Panc1 (cell line): Measurements from ENCODE around the gene TRAPPC2L. TPM values are rescaled to one million over a fixed set of nuclear protein-coding genes. Genes with fewer than 3 reads are reported as not detected.

ENCODE experiments used
- ATAC-seq: fragments of 200-7000 bp; cut with Tn5 transposase; 2 replicates; pipeline ENCODE4 v1.9.1; 2020; ENCODE audit warnings: mild to moderate bottlenecking, moderate library complexity
- BruUV-seq: library from RNA; stranded (reverse); fragments of 400-500 nt; replicated peaks from 2 replicates; lab custom pipeline; 2021; lab: Mats Ljungman, UMichigan
- CTCF ChIA-PET: fragments of 300-600 bp; sonication (Branson Sonifier 250); formaldehyde crosslinking; loops from one replicate; lab custom pipeline; 2022; ENCODE audit warnings: antibody characterized with exemption; lab: Charles Lee
- POLR2A ChIA-PET: fragments of 300-600 bp; sonication (Branson Sonifier 250); formaldehyde crosslinking; loops from one replicate; lab custom pipeline; 2022; ENCODE audit warnings: antibody characterized with exemption; lab: Charles Lee
- DNase-seq: peaks from one replicate; pipeline ENCODE4 v3.0.0-alpha.2; 2010; ENCODE audit warnings: low read depth, low spot score
- H3K27ac ChIP-seq: 2 replicates; pipeline ENCODE4 v1.5.1; 2011; ENCODE audit warnings: mild to moderate bottlenecking, low read length, inconsistent platforms
- H3K27me3 ChIP-seq: fragments of 200-500 bp; sonication (Bioruptor generic); 2 replicates; pipeline ENCODE4 v1.6.0; 2014; ENCODE audit warnings: low read length, inconsistent platforms; ENCODE audit not compliant: control insufficient read depth, insufficient read depth
- H3K36me3 ChIP-seq: fragments of 200-500 bp; sonication (Bioruptor generic); 2 replicates; pipeline ENCODE4 v1.5.1; 2014; ENCODE audit warnings: inconsistent platforms, mild to moderate bottlenecking, low read length, moderate library complexity; ENCODE audit not compliant: control insufficient read depth, insufficient read depth
- H3K4me1 ChIP-seq: 2 replicates; pipeline ENCODE4 v1.5.1; 2011; ENCODE audit warnings: inconsistent platforms, mild to moderate bottlenecking, low read length, moderate library complexity; ENCODE audit not compliant: control insufficient read depth, insufficient read depth
- H3K4me3 ChIP-seq, 2 experiments: 2 replicates each; pipeline ENCODE4 v1.5.1; 2011 to 2012; ENCODE audit warnings: low read depth in 2 of 2, low read length in 2 of 2, mild to moderate bottlenecking in 2 of 2, inconsistent platforms in 1 of 2, moderate library complexity in 1 of 2
- H3K9me3 ChIP-seq: fragments of 200-500 bp; sonication (Bioruptor generic); 2 replicates; pipeline ENCODE4 v1.5.1; 2014; ENCODE audit warnings: low read depth, mild to moderate bottlenecking, inconsistent platforms, low read length, moderate library complexity; ENCODE audit not compliant: control insufficient read depth, insufficient read depth
- CTCF ChIP-seq: fragments of 450-650 bp; IDR thresholded peaks from 2 replicates; pipeline ENCODE4 v1.5.1; 2017; ENCODE audit warnings: mild to moderate bottlenecking
- POLR2AphosphoS5 ChIP-seq: IDR thresholded peaks from 2 replicates; pipeline ENCODE4 v1.6.1; 2012; ENCODE audit warnings: mild to moderate bottlenecking, low read depth, low read length, moderate library complexity
- REST ChIP-seq, 2 experiments: IDR thresholded peaks; 2 replicates each; pipeline ENCODE4 v1.6.1; 2011 to 2012; ENCODE audit warnings: low read depth in 2 of 2, control low read depth in 1 of 2, low read length in 1 of 2, mild to moderate bottlenecking in 1 of 2, moderate library complexity in 1 of 2; ENCODE audit not compliant: insufficient read depth in 1 of 2
- SIN3A ChIP-seq: IDR thresholded peaks from 2 replicates; pipeline ENCODE4 v1.6.1; 2012; ENCODE audit warnings: low read depth, mild to moderate bottlenecking, low read length, moderate library complexity, borderline replicate concordance; ENCODE audit not compliant: insufficient read depth
- TCF7L2 ChIP-seq: IDR thresholded peaks from 2 replicates; pipeline ENCODE4 v1.6.1; 2011; ENCODE audit warnings: mild to moderate bottlenecking, low read depth, low read length, inconsistent platforms
- in situ Hi-C: cut with HindIII; loops from 2 replicates; pipeline ENCODE4 v1.10.0; 2016; ENCODE audit warnings: low sequenced_read_pairs, low pct_unique_long_range_greater_than_20kb
- intact Hi-C: fragments of 100-400 bp; cut with micrococcal nuclease; formaldehyde crosslinking; loops from one replicate; pipeline ENCODE4 v1.10.0; 2022; ENCODE audit not compliant: unreplicated experiment
- total RNA-seq: library from RNA; stranded (reverse); gene quantifications from one replicate; pipeline ENCODE4 v1.2.1, GENCODE V29; 2021; ENCODE audit not compliant: unreplicated experiment

The TRAPPC2L gene
- total RNA-seq, 1 experiment from 2014 or later: 73.8 TPM

GRCh38 chr16:88815227-88815626 is 41.7 kb upstream of the TRAPPC2L start:
- BruUV-seq: no TSS peak
- Histone ChIP-seq H3K4me1 (peaks cover 5% of the 10 kb centered on the region), H3K36me3 (peaks cover 4% of the 10 kb centered on the region; the same call in 1 of the 2 replicates), H3K27me3 (no peaks in the 10 kb centered on the region), H3K27ac (no peak overlapping the region), H3K9me3 (no peaks in the 10 kb centered on the region), H3K4me3 (no peak overlapping the region)
- no peak for DNase-seq
- no peak for ATAC-seq
- TF ChIP-seq CTCF (no peak), POLR2AphosphoS5 (no peak; the same call in 1 of the 2 replicates), SIN3A (no peak)
- in situ Hi-C loops: no loop called here
- POLR2A ChIA-PET: no interaction called here
- CTCF ChIA-PET: interaction anchor here (0.5 kb wide), 1 partner anchor 106 kb away, joined by 7 read pairs; no protein-coding TSS in a partner anchor
- intact Hi-C loops: loop anchor here (10.0 kb wide), 1 partner anchor 350 kb away; no protein-coding TSS in a partner anchor

- TF ChIP-seq SIN3A: no peak
- TF ChIP-seq CTCF: peak; percentile 88
- in situ Hi-C loops: no loop called here
- no TSS peak for BruUV-seq
Observed at GRCh38 chr16:88815901-88816589, 40.9 kb upstream of the TRAPPC2L start.

GRCh38 chr16:88816736-88817535 is 40.0 kb upstream of the TRAPPC2L start:
- no peak for DNase-seq
- H3K27me3 ChIP-seq: no peaks in the 10 kb centered on the region
- no peaks in the 10 kb centered on the region; the same call in 1 of the 2 replicates for H3K4me1 ChIP-seq
- ChIA-PET POLR2A (no interaction called here), CTCF (no interaction called here)
- TF ChIP-seq POLR2AphosphoS5 (no peak), TCF7L2 (no peak), SIN3A (no peak), CTCF (no peak), REST (IDR thresholded peaks at IDR 0.05; ENCODE audit: insufficient read depth in 1 of 2, low read depth in 2 of 2, low read length in 1 of 2) (no peak)
- BruUV-seq: no TSS peak
- H3K9me3 ChIP-seq: no peaks in the 10 kb centered on the region
- no peak overlapping the region for H3K27ac ChIP-seq
- no peaks in the 10 kb centered on the region; the same call in 1 of the 2 replicates for H3K36me3 ChIP-seq
- ATAC-seq: no peak
- intact Hi-C loops: loop anchor here (10.0 kb wide), 1 partner anchor 348 kb away; no protein-coding TSS in a partner anchor
- no peak overlapping the region for H3K4me3 ChIP-seq
- in situ Hi-C loops: no loop called here

More at GRCh38 chr16:88815901-88816589, 40.9 kb upstream of the TRAPPC2L start:
- peak; percentile 42 for ATAC-seq
- DNase-seq: no peak
- Histone ChIP-seq H3K4me1 (no peaks in the 10 kb centered on the region; the same call in 1 of the 2 replicates), H3K27ac (no peak overlapping the region), H3K27me3 (no peaks in the 10 kb centered on the region), H3K36me3 (peaks cover under 1% of the 10 kb centered on the region; the same call in 1 of the 2 replicates), H3K9me3 (no peaks in the 10 kb centered on the region), H3K4me3 (no peak overlapping the region)
- intact Hi-C loops: loop anchor here (10.0 kb wide), 1 partner anchor 349 kb away; no protein-coding TSS in a partner anchor
- ChIA-PET CTCF (interaction anchor here (0.5 kb wide), 1 partner anchor 105 kb away, joined by 7 read pairs; no protein-coding TSS in a partner anchor), POLR2A (no interaction called here)
